Skin of body (tissue), 3 donors: ENCODE data around the gene CD86. TPM values are rescaled to one million over a fixed set of nuclear protein-coding genes. Genes with fewer than 3 reads are reported as not detected.
"Not testable (repeated sequence)": the region's sequence is repeated elsewhere in the genome, so short reads cannot be mapped to it uniquely, and the experiment has no call there.

ENCODE experiments used
- DNase-seq: peaks from one replicate; lab custom pipeline; 2025; lab: John Stamatoyannopoulos, UW
- small RNA-seq: library from RNA; depleted of rRNA; stranded (forward); fragments of <200 nt; gene quantifications from one replicate; pipeline ENCODE3, GENCODE V24; 2014; ENCODE audit warnings: low replicate concordance
- total RNA-seq: library from RNA; depleted of rRNA; stranded (reverse); fragments of >200 nt; gene quantifications from one replicate; pipeline ENCODE4 v1.2.3, GENCODE V29; 2014

CD86 gene
- total RNA-seq, 1 donor from 2014 or later: 6.8 TPM

DNA sequence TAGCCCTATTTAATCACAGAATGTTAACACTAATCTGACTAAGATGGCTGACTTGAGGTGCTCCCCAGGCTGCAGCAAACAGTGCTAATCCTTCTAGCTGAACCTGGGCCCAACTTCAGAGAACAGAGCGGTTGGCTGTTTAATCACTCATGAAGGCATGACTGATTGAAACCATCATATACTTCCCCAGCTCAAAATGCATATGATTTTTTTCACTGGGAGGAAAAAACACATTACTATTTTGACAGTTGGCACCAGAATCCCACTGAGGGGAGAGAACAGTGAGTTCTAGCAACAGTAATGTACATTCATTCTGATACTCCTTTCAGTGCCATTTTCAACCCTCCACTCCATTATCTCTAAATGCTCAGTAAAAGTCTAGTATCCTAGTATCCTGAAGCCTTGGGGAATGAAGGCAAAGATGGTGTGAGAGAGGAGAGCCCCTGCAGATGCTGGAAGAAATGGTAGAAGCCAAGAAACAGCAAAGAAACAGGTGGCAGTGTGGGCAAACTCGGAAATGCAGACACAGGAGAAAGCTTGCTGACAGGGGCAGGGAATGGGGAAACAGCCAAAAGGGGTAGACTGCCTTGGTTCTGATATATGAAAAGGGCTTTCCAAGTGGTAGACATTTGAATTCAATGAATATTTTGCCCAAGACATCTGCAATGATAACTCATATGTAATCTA lies 93.9 kb downstream of the CD86 start:
- no peak for DNase-seq

GRCh38 chr3:122151480-122151879 lies 96.3 kb downstream of the CD86 start:
- no peak for DNase-seq

DNA sequence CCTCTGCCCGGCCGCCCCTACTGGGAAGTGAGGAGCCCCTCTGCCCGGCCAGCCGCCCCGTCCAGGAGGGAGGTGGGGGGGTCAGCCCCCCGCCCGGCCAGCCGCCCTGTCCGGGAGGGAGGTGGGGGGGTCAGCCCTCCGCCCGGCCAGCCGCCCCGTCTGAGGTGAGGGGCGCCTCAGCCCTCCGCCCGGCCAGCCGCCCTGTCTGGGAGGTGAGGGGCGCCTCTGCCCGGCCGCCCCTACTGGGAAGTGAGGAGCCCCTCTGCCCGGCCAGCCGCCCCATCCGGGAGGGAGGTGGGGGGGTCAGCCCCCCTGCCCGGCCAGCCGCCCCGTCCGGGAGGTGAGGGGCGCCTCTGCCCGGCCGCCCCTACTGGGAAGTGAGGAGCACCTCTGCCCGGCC lies 109.8 kb downstream of the CD86 start:
- not testable (repeated sequence) for DNase-seq

DNA sequence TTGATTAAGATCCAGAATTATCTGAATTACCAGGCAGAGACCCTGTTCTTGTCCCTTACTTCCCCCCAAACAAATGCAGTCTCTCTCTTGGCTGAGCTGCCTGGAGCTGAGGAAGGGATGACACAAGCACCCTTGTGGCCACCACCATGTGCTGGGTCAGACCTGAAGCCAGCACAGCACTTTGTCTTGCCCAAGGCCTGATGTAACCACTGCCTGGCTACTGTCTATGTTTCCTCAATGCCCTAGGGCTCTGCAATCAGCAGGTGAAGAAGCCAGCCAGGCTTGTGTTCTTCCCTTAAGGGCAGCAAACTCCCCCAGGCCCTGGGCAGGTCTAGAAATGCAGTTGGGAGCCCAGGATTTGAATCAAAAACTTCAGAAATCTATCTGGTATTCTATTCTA lies 112.5 kb downstream of the CD86 start:
- DNase-seq: no peak

DNA sequence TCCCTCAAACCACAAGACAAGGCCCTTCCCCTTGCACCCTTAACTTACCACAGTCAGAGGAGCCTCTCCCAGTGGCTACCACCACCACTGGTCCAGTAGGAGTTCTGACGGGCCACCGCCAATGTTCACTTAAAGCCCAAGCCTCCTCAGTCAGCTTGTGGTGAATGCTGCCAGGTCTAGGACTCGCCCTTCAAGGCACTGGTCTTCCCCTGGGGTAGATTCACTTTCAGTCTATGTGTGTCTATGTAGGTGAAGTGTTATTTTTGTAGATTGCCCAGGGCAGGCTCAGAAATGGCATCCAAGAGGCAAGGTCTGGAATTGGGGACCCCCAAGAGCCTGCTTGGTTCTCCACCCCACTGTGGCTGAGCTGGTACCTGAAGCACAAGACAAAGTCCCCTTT lies 112.9 kb downstream of the CD86 start:
- DNase-seq: no peak

- DNase-seq: no peak
Measured at GRCh38 chr3:122169911-122170310, 114.7 kb downstream of the CD86 start.

Small RNA genes lying within 50 kb of the gene (small RNA-seq; reads per million reads assigned to genes)
- not detected for gene RF00019

Other genes with a start within 250 kb of the CD86 start
- 26.3 TPM for gene IQCB1, start 220.3 kb upstream of the CD86 start, total RNA-seq
- gene EAF2, start 220.2 kb upstream of the CD86 start, total RNA-seq: 10.0 TPM
- gene SLC15A2, start 161.0 kb upstream of the CD86 start, total RNA-seq: 7.7 TPM
- gene ILDR1, start 33.1 kb upstream of the CD86 start, total RNA-seq: 0.49 TPM
- not detected for gene CASR, start 128.3 kb downstream of the CD86 start, total RNA-seq